Astrocyte (in vitro differentiated cells and primary cell): ENCODE data around the gene SLC25A25. TPM values are rescaled to one million over a fixed set of nuclear protein-coding genes. Genes with fewer than 3 reads are reported as not detected.

Source experiments
- DNase-seq: peaks from one replicate; pipeline ENCODE4 v3.0.0-alpha.2; 2010; ENCODE audit warnings: low read depth
- FAIRE-seq: peaks from 2 replicates; lab custom pipeline; 2011; peaks lifted over from hg19 to GRCh38; lab: Jason Lieb, UNC
- H2AFZ ChIP-seq: 2 replicates; pipeline ENCODE4 v1.6.0; 2012; ENCODE audit warnings: low read depth, low read length, inconsistent platforms
- H3K27ac ChIP-seq: 2 replicates; pipeline ENCODE4 v1.5.1; 2011; ENCODE audit warnings: low read depth, low read length, inconsistent platforms
- H3K27me3 ChIP-seq: 2 replicates; pipeline ENCODE4 v1.6.0; 2011; ENCODE audit warnings: low read length, inconsistent platforms; ENCODE audit not compliant: insufficient read depth
- H3K36me3 ChIP-seq: 2 replicates; pipeline ENCODE4 v1.5.1; 2011; ENCODE audit warnings: low read length, inconsistent platforms; ENCODE audit not compliant: insufficient read depth
- H3K4me1 ChIP-seq: 2 replicates; pipeline ENCODE4 v1.5.1; 2011; ENCODE audit warnings: low read length, inconsistent platforms; ENCODE audit not compliant: insufficient read depth
- H3K4me2 ChIP-seq: 2 replicates; pipeline ENCODE4 v1.6.0; 2012; ENCODE audit warnings: low read length, inconsistent platforms
- H3K4me3 ChIP-seq: 2 replicates; pipeline ENCODE4 v1.5.1; 2011; ENCODE audit warnings: low read depth, mild to moderate bottlenecking, low read length, inconsistent platforms; ENCODE audit not compliant: insufficient read depth
- H3K79me2 ChIP-seq: 2 replicates; pipeline ENCODE4 v1.6.0; 2012; ENCODE audit warnings: mild to moderate bottlenecking, low read length, inconsistent platforms; ENCODE audit not compliant: insufficient read depth
- H3K9ac ChIP-seq: 2 replicates; pipeline ENCODE4 v1.6.0; 2012; ENCODE audit warnings: mild to moderate bottlenecking, low read length, inconsistent platforms
- H3K9me3 ChIP-seq: 2 replicates; pipeline ENCODE4 v1.5.1; 2012; ENCODE audit warnings: low read depth, mild to moderate bottlenecking, low read length, inconsistent platforms; ENCODE audit not compliant: insufficient read depth
- H4K20me1 ChIP-seq: 2 replicates; pipeline ENCODE4 v1.6.0; 2012; ENCODE audit warnings: low read length, inconsistent platforms; ENCODE audit not compliant: insufficient read depth
- H3K27ac Mint-ChIP-seq: one replicate; pipeline ENCODE4 v1.8.0; 2021; ENCODE audit warnings: mild to moderate bottlenecking, mixed read lengths; ENCODE audit not compliant: unreplicated experiment
- H3K27me3 Mint-ChIP-seq: one replicate; pipeline ENCODE4 v1.8.0; 2021; ENCODE audit warnings: low read depth, mixed read lengths; ENCODE audit not compliant: unreplicated experiment
- H3K36me3 Mint-ChIP-seq: one replicate; pipeline ENCODE4 v1.8.0; 2021; ENCODE audit warnings: low read depth, mixed read lengths; ENCODE audit not compliant: unreplicated experiment
- H3K4me1 Mint-ChIP-seq: one replicate; pipeline ENCODE4 v1.8.0; 2021; ENCODE audit warnings: low read depth, mixed read lengths; ENCODE audit not compliant: unreplicated experiment
- H3K4me3 Mint-ChIP-seq: one replicate; pipeline ENCODE4 v1.8.0; 2021; ENCODE audit warnings: mild to moderate bottlenecking, moderate library complexity, mixed read lengths; ENCODE audit not compliant: unreplicated experiment
- H3K9me3 Mint-ChIP-seq: one replicate; pipeline ENCODE4 v1.8.0; 2021; ENCODE audit warnings: mild to moderate bottlenecking, mixed read lengths; ENCODE audit not compliant: unreplicated experiment
- CTCF ChIP-seq: IDR thresholded peaks from 2 replicates; pipeline ENCODE4 v1.5.1; 2011; ENCODE audit warnings: low read depth, mild to moderate bottlenecking, inconsistent platforms, low read length, moderate library complexity; ENCODE audit not compliant: insufficient read depth
- EZH2 ChIP-seq: IDR thresholded peaks from 2 replicates; pipeline ENCODE4 v1.6.1; 2012; ENCODE audit warnings: mild to moderate bottlenecking, low read length, inconsistent platforms; ENCODE audit not compliant: insufficient read depth
- total RNA-seq: library from RNA; stranded (reverse); gene quantifications from 2 replicates; pipeline ENCODE4 v1.2.1, GENCODE V29; 2021

Gene SLC25A25
- total RNA-seq, 1 donor from 2014 or later: 14.4 TPM

DNA sequence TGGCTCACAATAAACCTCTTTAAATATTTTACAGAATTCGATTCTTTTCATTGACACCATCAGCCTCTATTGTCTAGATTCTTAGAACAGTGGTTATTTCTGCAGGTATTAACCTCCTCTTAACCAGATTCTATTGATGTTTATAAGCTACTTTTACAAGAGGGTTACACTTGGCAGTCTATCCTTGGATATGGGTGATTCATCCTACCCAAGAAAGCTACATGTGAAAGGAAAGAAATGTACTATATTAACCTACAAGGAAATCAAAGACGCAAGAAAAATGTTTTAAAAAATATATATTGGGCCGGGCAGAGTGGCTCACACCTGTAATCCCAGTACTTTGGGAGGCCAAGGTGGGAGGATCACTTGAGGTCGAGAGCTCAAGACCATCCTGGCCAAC, 16.7 kb downstream of the SLC25A25 start:
- DNase-seq (no peak), FAIRE-seq (no peak)
- Mint-ChIP-seq H3K4me3 (no peak overlapping the region), H3K9me3 (no peaks in the 10 kb centered on the region), H3K4me1 (peaks cover 19% of the 10 kb centered on the region), H3K27me3 (no peaks in the 10 kb centered on the region), H3K27ac (no peak overlapping the region), H3K36me3 (peaks cover 2% of the 10 kb centered on the region)
- H3K4me3 ChIP-seq: no peak overlapping the region
- peaks cover 29% of the 10 kb centered on the region for H4K20me1 ChIP-seq
- no peaks in the 10 kb centered on the region for H3K27me3 ChIP-seq
- H3K4me1 ChIP-seq: peaks cover 23% of the 10 kb centered on the region
- no peak overlapping the region for H3K9ac ChIP-seq
- no peak overlapping the region for H3K4me2 ChIP-seq
- no peak overlapping the region for H3K27ac ChIP-seq
- H3K79me2 ChIP-seq: peaks cover 57% of the 10 kb centered on the region
- no peak overlapping the region for H2AFZ ChIP-seq
- no peak for TF ChIP-seq EZH2
- TF ChIP-seq CTCF: no peak
- peaks cover 4% of the 10 kb centered on the region for H3K36me3 ChIP-seq
- no peaks in the 10 kb centered on the region for H3K9me3 ChIP-seq

DNA sequence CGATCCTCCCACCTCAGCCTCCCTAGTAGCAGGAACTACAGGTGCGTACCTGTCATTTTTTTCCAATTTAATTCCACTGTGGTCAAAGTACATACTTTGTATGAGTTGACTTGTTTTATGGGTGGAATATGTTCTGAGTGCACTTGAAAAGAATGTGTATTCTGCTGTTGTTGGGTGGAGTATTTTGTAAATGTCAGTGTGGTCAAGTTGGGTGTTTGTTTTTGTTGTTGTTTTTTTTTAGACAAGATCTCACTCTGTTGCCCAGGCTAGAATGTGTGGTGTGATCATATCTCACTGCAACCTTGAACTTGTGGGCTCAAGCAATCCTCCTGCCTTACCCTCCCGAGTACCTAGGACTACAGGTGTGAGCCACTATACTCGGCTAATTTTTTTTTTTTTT, 17.9 kb downstream of the SLC25A25 start:
- H3K27ac ChIP-seq: no peak overlapping the region
- peaks cover 25% of the 10 kb centered on the region for H4K20me1 ChIP-seq
- DNase-seq (no peak), FAIRE-seq (no peak)
- no peak overlapping the region for H3K27ac Mint-ChIP-seq
- H3K4me1 Mint-ChIP-seq: peaks cover 14% of the 10 kb centered on the region
- H3K9me3 Mint-ChIP-seq: no peaks in the 10 kb centered on the region
- no peak overlapping the region for H3K4me3 ChIP-seq
- peaks cover 61% of the 10 kb centered on the region for H3K79me2 ChIP-seq
- peaks cover 4% of the 10 kb centered on the region for H3K36me3 Mint-ChIP-seq
- H3K36me3 ChIP-seq: peaks cover 4% of the 10 kb centered on the region
- H3K4me2 ChIP-seq: no peak overlapping the region
- no peak overlapping the region for H3K4me3 Mint-ChIP-seq
- TF ChIP-seq EZH2 (no peak), CTCF (no peak)
- no peak overlapping the region for H2AFZ ChIP-seq
- no peaks in the 10 kb centered on the region for H3K27me3 Mint-ChIP-seq
- no peaks in the 10 kb centered on the region for H3K9me3 ChIP-seq
- H3K9ac ChIP-seq: no peak overlapping the region
- no peaks in the 10 kb centered on the region for H3K27me3 ChIP-seq
- peaks cover 18% of the 10 kb centered on the region for H3K4me1 ChIP-seq

GRCh38 chr9:128087262-128087661, 19.2 kb downstream of the SLC25A25 start:
- Histone ChIP-seq H3K27ac (no peak overlapping the region), H3K79me2 (peaks cover 67% of the 10 kb centered on the region), H3K4me1 (peaks cover 17% of the 10 kb centered on the region), H3K9me3 (no peaks in the 10 kb centered on the region), H3K27me3 (no peaks in the 10 kb centered on the region), H3K36me3 (peaks cover 4% of the 10 kb centered on the region), H3K4me3 (no peak overlapping the region), H3K4me2 (no peak overlapping the region), H3K9ac (no peak overlapping the region), H2AFZ (no peak overlapping the region), H4K20me1 (peaks cover 20% of the 10 kb centered on the region)
- peaks cover 4% of the 10 kb centered on the region for H3K36me3 Mint-ChIP-seq
- H3K27me3 Mint-ChIP-seq: no peaks in the 10 kb centered on the region
- TF ChIP-seq EZH2 (no peak), CTCF (no peak)
- no peaks in the 10 kb centered on the region for H3K9me3 Mint-ChIP-seq
- DNase-seq: no peak
- H3K4me3 Mint-ChIP-seq: no peak overlapping the region
- peaks cover 6% of the 10 kb centered on the region for H3K4me1 Mint-ChIP-seq
- H3K27ac Mint-ChIP-seq: no peak overlapping the region
- no peak for FAIRE-seq
